Type B pancreatic cell (in vitro differentiated cells): ENCODE results near the gene PRKCB. TPM values are rescaled to one million over a fixed set of nuclear protein-coding genes. Genes with fewer than 3 reads are reported as not detected.

ENCODE experiments used
- DNase-seq: peaks from one replicate; pipeline ENCODE4 v3.0.0; 2021; ENCODE audit warnings: mixed read lengths; ENCODE audit not compliant: unreplicated experiment; ENCODE audit errors: extremely low spot score
- H3K27ac Mint-ChIP-seq: 2 replicates; pipeline ENCODE4 v1.8.0; 2021; ENCODE audit warnings: mild to moderate bottlenecking, mixed read lengths
- H3K27me3 Mint-ChIP-seq: 2 replicates; pipeline ENCODE4 v1.8.0; 2021; ENCODE audit warnings: mixed read lengths
- H3K36me3 Mint-ChIP-seq: 2 replicates; pipeline ENCODE4 v1.8.0; 2021; ENCODE audit warnings: mixed read lengths
- H3K4me1 Mint-ChIP-seq: one replicate; pipeline ENCODE4 v1.8.0; 2021; ENCODE audit warnings: mixed read lengths; ENCODE audit not compliant: unreplicated experiment
- H3K4me3 Mint-ChIP-seq: 2 replicates; pipeline ENCODE4 v1.8.0; 2021; ENCODE audit warnings: mild to moderate bottlenecking, mixed read lengths
- H3K9me3 Mint-ChIP-seq: 2 replicates; pipeline ENCODE4 v1.8.0; 2021; ENCODE audit warnings: mixed read lengths
- total RNA-seq: library from RNA; stranded (reverse); gene quantifications from 2 replicates; pipeline ENCODE4 v1.2.1, GENCODE V29; 2021; ENCODE audit warnings: low replicate concordance
- TF ChIP-seq, protein P1 (sequence below): fragments of 200-600 bp; sonication (generic); conservative IDR thresholded peaks from 2 replicates; pipeline ENCODE4 v1.5.0; 2021; ENCODE audit warnings: antibody characterized with exemption, mild to moderate bottlenecking

The PRKCB gene
- total RNA-seq, 1 donor from 2014 or later, result 10.2 TPM

DNA sequence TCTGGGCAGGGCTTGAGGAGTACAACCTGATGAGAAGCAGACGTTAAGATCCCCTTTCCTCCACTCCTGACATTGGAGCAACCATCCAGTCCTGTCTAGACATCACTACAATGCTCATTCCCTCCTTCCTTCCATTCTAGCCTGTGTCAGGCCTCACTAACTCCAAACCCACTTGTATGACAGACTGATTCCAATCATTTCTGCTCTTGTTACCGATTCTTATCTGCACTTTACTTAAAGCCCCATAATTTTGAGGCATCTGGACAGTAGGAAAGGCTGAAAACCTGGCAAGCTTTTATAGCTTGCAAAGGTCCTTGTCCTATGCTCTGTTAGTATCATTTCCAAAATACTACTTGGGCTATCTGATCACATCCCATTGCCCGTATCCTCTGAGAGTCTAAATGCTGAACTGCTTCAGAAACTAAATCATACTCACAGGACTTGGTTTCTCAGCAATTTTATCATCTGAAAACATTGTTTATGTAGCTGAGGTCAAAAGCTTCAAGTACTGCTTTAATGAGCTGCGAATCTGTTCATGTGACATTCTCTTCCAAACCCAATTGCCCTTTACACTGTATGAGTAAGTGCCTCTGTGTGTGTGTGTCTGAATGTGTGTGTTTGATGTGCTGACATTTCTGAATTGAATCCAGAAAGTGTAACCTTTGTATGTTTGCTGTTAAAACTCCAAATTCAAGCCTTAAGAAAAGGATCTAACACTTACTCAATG is 363.2 kb downstream of the PRKCB start:
- no peak for DNase-seq
- TF ChIP-seq, protein P1, sequence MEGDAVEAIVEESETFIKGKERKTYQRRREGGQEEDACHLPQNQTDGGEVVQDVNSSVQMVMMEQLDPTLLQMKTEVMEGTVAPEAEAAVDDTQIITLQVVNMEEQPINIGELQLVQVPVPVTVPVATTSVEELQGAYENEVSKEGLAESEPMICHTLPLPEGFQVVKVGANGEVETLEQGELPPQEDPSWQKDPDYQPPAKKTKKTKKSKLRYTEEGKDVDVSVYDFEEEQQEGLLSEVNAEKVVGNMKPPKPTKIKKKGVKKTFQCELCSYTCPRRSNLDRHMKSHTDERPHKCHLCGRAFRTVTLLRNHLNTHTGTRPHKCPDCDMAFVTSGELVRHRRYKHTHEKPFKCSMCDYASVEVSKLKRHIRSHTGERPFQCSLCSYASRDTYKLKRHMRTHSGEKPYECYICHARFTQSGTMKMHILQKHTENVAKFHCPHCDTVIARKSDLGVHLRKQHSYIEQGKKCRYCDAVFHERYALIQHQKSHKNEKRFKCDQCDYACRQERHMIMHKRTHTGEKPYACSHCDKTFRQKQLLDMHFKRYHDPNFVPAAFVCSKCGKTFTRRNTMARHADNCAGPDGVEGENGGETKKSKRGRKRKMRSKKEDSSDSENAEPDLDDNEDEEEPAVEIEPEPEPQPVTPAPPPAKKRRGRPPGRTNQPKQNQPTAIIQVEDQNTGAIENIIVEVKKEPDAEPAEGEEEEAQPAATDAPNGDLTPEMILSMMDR, result no peak
- H3K4me1 Mint-ChIP-seq, result no peaks in the 10 kb centered on the region
- no peak overlapping the region for H3K27ac Mint-ChIP-seq
- no peaks in the 10 kb centered on the region for H3K36me3 Mint-ChIP-seq
- H3K4me3 Mint-ChIP-seq, result no peak overlapping the region
- no peaks in the 10 kb centered on the region for H3K9me3 Mint-ChIP-seq
- H3K27me3 Mint-ChIP-seq, result peaks cover 14% of the 10 kb centered on the region

DNA sequence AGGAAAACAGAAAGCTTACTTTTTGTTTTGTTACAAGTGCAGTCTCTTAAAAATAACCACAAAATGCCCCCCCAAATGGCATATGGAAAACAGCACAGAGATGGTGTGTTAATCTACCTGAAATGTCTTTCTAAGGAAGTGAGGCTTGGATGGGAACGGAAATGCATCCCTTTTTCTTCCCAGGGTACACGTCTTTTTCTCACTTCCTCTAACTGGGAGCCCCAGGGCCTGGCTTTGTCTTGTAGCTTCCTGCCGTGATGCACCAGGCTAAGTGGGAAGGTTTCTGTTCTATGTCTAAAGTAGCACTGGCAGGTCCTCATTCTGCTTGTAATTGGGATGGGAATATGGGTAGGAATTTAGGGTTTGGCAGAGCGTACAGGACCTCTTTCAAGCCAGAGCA is 367.9 kb downstream of the PRKCB start:
- H3K27me3 Mint-ChIP-seq, result peaks cover 29% of the 10 kb centered on the region
- no peaks in the 10 kb centered on the region for H3K4me1 Mint-ChIP-seq
- H3K27ac Mint-ChIP-seq, result no peak overlapping the region
- H3K9me3 Mint-ChIP-seq, result no peaks in the 10 kb centered on the region
- H3K36me3 Mint-ChIP-seq, result no peaks in the 10 kb centered on the region
- no peak for DNase-seq
- H3K4me3 Mint-ChIP-seq, result no peak overlapping the region
- TF ChIP-seq, protein P1, result no peak

DNA sequence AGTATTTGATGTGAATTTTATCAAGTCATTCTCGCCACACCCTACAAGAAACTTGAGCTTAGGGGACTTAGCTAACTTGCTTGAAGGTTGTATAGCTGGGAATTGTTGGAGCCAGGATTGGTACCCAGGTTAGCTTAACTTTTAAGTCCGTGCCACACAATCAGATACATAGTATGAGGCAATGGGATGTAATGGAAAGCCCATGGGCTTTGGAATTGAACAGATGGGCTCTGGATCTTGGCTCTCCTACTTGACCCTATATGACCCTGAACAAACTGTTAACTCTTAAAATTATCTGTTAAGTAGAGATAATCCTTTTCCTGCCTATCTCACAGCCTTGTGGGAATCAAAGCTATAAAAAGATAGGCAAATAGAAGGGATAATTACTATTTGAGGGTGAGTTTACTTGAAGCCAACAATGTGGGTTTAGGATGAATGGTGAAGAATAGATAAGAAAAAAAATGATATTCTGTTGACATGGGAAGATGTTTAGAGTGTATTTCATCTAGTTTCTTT is 368.4 kb downstream of the PRKCB start:
- H3K4me3 Mint-ChIP-seq, result no peak overlapping the region
- peaks cover 35% of the 10 kb centered on the region for H3K27me3 Mint-ChIP-seq
- H3K9me3 Mint-ChIP-seq, result no peaks in the 10 kb centered on the region

DNA sequence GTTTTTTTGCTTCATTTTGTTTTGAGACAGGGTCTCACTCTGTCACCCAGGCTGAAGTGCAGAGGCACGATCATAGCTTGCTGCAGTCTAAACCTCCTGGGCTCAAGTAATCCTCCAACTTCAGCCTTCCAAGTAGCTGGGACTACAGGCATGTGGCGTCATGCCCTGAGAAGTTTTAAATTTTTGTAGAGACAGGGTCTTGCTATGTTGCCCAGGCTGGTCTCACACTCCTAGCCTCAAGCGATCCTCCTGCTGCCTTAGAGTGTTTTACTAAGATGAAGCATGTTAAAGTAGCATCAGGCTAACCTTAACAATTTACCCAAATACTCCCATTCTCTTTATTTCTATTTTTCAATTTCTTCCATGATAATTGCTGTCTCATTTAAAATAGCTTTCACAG is 371.1 kb downstream of the PRKCB start:
- H3K27me3 Mint-ChIP-seq, result peaks cover 42% of the 10 kb centered on the region
- no peak for DNase-seq
- no peak overlapping the region for H3K27ac Mint-ChIP-seq
- H3K4me1 Mint-ChIP-seq, result no peaks in the 10 kb centered on the region
- no peak overlapping the region for H3K4me3 Mint-ChIP-seq
- H3K36me3 Mint-ChIP-seq, result no peaks in the 10 kb centered on the region
- H3K9me3 Mint-ChIP-seq, result no peaks in the 10 kb centered on the region
- TF ChIP-seq, protein P1, result no peak

More for the DNA sequence above, 368.4 kb downstream of the PRKCB start:
- no peak for DNase-seq
- H3K36me3 Mint-ChIP-seq, result no peaks in the 10 kb centered on the region
- TF ChIP-seq, protein P1, result no peak
- no peaks in the 10 kb centered on the region for H3K4me1 Mint-ChIP-seq
- no peak overlapping the region for H3K27ac Mint-ChIP-seq

DNA sequence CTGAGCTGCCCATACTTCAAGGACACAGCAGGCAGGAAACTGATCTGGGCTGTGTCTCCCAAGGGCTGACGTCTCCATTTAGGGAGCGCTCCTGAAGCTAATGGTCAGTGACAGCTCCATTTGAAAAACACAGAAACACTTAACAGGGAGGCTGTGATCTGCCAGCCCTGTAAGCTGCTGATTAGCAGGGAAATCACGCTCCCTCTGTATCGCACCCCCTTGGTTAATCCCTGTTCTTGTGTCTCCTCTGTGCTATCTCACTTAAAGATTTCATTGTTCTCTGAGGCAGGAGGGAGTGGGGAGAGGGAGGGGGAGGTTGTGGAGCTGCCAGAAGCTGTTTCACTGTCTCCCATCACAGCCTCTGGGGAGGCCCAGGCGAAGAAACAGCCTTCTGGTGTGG is 372.9 kb downstream of the PRKCB start:
- H3K4me1 Mint-ChIP-seq, result no peaks in the 10 kb centered on the region
- peaks cover 37% of the 10 kb centered on the region for H3K27me3 Mint-ChIP-seq
- no peak overlapping the region for H3K27ac Mint-ChIP-seq
- H3K9me3 Mint-ChIP-seq, result no peaks in the 10 kb centered on the region
- no peaks in the 10 kb centered on the region for H3K36me3 Mint-ChIP-seq
- TF ChIP-seq, protein P1, result no peak
- no peak for DNase-seq
- no peak overlapping the region for H3K4me3 Mint-ChIP-seq
